GM12892 (cell line): ENCODE data around the gene ATP10A.

Experiments used
- POLR2A ChIP-seq: IDR thresholded peaks from 2 replicates; pipeline ENCODE4 v1.6.1; 2011; ENCODE audit warnings: low read depth, low read length, control low read depth
- POLR2AphosphoS5 ChIP-seq: IDR thresholded peaks from 2 replicates; pipeline ENCODE4 v1.6.1; 2011; ENCODE audit warnings: low read depth, low read length, control low read depth
- TAF1 ChIP-seq: IDR thresholded peaks from 2 replicates; pipeline ENCODE4 v1.6.1; 2011; ENCODE audit warnings: low read depth, mild to moderate bottlenecking, control low read depth, low read length, borderline replicate concordance

- TF ChIP-seq TAF1: no peak
- no peak for TF ChIP-seq POLR2AphosphoS5
- TF ChIP-seq POLR2A: no peak
These were observed 19.1 kb downstream of the ATP10A start for GRCh38 chr15:25844076-25844475.
